Inflammatory macrophage (primary cell): ENCODE measurements around the gene PNMA5.

Experiments used
- DNase-seq, 2 donors: peaks; one replicate each; pipeline ENCODE4 v3.0.0-alpha.2; 2020 to 2022

PNMA5 gene

DNA sequence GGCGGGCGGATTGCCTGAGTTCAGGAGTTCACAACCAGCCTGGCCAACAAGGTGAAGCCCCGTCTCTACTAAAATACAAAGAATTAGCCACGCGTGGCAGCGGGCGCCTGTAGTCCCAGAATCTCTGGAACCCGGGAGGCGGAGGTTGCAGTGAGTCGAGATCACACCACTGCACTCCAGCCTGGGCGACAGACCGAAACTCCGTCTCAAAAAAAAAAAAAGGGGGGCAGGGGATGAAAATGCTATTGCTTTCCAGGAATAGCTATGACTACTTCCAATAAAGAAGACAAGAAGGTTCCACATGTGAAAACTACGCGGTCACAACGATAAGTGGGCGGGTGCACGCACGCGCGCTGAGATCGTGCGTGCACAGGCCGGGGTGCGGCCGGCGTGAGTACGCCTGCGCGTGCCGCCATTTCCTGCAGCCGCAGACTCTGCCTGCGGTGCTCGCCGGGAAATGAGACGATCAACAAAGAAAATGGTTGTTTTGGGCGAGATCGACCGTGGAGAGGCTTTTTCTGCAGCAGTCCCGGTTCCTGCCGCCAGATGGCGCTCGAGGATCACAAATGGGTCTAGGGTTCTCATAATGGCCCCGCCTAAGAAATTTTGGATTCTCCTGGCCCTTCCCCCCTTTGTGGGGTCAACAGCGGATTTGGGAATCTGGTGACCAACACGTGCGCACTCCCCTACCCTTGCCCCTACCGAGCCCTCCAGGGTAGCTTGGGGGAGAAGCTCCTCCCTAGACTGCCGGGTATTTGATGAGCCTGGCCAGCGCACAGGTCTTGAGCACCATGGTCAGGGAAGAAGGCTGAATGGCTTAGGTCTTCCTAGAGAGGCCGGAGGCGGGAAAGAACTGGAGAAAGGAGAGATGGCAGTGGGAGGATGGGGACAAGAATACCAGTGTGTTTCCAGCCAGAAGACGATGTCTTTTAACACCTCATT, 35.1 kb downstream of the PNMA5 start:
- DNase-seq, result peak; percentile 89 to 91

DNA sequence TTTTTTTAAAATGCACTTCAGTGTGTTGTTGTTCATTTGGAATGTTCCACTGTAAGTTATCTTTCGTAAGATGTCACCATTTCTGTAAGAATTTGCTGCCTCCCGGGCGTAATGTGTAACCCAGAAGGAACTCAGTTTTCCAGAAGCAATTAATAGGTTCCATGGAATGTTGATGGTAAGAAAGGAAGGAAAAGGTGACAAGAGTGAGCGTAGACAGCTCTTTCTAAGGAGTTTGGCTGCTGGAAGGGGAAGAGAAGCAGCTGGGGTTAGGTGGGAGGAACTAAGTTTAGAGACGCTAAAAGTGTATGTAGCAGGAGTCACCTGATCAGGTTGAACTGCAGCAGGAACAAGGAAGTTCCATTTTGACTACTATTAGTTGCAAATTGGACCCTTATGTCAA, 35.9 kb downstream of the PNMA5 start:
- peak; percentile 53 to 68 for DNase-seq

DNA sequence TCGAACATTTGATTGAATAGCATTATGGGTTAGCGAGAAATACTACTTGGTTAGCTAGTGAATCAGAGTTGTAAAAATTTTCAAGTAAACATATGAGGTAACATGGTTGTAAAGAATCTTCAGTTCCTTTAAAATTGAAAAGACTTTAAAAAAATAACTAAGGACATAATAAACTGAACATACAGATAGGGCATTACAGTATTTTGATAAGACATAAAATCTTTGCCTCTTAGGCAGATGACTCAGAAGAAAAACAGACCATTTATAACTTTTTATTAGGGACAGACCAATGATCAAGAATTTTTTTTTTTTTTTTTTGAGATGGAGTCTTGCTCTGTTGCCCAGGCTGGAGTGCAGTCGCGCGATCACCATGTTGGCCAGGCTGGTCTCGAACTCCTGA, 43.1 kb downstream of the PNMA5 start:
- DNase-seq, result no peak

DNA sequence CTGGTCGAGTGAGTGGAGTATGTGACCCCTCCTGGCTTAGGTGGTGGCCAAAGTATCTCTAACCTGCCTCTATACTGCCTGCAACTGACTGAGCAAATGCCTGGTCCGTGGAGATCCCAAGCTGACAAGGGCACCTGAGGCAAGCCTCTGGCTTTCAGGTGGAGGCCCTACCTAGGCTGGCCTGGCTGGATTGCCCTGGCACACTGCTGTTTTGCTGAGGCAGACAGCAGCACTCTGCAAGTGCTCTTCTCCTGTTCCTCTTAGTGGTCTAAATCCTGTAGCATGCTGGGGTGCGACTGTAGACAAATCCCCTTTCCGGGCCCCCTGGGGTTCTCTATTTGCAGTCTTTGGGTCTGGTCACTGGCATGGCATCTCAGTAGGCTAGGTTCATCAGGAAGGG, 44.8 kb downstream of the PNMA5 start:
- no peak for DNase-seq

DNA sequence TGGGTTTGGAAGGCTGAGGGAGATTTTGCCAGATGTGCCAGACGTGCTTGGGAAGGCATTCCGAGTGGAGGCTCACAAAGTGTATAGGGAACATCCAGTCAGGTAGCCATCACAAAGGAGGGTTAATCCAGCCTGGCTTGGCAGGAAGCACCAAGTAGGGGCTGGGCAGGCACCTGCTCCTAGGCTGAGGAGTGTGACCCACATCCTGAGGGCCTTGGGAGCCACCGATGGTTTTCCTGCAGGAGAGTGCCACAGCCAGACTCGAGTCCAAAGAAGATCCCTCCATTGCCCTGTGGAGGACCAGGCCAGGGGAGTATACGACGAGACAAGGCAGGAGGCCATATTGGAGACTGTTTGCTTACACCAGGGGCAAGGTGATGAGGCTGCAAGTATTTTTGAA, 47.2 kb downstream of the PNMA5 start:
- no peak for DNase-seq

DNA sequence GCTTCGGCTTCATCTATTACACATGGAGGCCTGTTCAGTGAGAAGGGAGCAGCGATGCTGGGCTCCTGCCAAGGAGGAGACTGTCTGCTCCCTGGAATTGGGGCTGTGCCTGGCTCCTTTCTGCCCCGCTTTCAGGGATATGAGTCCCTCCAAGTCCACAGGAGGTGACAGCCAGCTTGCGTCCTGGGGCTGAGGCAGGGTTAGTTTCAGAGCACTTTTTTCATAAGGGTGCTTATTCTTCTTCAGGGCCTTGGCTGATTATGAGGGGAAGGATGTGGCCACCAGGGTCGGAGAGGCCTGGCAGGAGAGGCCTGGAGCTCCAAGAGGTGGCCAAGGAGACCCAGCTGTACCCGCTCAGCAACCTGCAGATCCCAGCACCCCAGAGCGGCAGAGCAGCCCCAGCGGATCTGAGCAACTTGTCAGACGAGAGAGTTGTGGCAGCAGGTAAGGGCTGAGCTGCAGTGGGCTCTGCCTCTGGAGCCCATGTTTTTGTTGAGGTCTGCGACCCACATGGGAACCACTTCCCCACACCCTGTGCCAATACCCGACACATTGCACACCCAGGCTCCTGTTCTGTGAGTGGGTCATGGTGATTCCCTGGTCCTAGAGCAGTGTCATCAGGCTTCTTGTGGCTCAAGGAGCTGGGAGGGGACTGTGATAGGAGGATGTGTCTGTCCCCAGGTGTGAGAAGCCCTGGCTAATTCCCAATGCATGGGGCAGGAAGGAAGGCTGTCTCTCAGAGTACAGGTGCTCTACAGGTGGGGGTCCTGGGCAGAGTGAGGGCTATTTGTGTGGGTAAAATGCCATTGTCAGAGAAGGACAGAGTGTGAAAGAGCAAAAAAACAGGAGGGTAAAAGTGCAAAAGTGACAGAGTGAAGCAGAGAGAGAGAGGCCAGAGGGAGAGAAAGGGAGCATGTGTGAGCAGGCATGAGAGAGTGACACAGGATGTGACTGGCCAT, 48.6 kb downstream of the PNMA5 start:
- no peak for DNase-seq

DNA sequence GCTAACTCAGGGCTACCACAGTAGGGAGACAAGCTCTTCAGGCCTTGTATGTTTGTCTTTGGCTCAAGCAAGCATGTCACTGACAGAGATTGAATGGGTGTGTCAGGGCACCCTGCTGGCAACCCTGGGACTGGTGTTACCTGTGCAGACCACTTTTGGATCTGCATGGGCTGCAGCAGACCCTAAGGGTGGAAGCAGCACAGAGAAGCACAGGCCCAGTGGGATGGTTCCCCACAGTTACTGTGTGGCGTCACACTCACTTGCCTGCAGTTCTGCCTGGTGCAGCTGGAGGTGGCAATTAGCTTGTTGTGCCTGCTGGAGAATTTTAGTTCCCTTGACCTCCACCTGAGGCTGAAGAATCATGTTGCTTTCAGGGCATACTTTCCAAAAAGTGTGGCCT, 50.1 kb downstream of the PNMA5 start:
- DNase-seq, result no peak

DNA sequence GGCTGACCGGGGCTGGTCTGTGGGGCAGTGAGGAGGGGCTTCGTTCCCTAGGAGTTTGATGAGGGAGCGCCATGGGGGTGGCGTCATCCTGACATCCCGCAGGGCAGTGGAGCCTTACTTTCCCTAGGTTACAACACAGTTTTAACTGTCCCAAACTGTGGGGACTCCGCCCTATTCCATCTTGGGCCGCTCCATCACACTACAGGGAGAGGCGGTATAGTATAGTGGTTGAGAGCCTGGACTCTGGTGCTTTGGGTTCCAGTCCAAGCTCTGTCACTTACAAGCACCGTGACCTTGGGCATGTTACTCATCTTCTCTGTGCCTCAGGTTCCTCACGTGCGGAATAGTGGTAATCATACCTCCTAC, 51.9 kb downstream of the PNMA5 start:
- no peak for DNase-seq

DNA sequence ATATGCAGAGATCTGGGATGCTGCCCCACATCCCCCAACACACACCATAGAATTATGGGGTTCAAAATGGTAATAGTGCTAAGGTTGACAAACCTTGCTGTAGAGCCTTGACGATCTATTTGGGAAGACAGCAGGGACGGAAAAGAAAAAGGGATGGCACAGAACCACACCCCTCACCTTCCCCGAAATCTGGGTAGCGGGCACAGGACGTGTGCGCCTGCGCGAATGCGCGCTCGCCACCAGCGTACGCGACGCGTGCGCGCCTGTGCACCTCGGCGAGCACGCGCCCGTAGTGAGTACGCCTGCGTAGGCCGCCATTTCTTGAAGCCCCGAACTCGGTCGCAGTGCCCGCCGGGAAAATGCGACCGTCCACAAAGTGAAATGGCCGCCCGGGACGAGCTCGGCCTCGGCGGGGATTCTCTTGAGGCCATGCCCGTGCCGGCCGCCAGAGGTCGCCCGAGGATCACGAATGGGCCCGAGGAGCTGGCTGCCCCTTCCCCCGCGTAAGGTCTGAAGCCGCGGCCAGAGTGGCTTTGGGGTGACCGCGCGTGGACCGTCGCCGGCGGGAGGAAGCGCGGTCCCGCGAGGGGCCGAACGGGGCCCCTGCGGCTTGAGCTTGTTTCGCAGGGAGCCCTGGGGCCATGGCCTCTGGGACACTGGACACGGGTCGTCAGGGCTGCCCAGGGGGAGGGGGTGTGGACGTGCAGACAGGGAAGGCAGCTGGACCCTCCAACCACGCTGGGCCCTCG, 52.4 kb downstream of the PNMA5 start:
- peak; percentile 93 to 94 for DNase-seq
